ENCODE measurements around the gene CARMIL3. TPM values are rescaled to one million over a fixed set of nuclear protein-coding genes. Genes with fewer than 3 reads are reported as not detected.

The CARMIL3 gene
- total RNA-seq, 1 donor from 2014 or later = 0.19 TPM

DNA sequence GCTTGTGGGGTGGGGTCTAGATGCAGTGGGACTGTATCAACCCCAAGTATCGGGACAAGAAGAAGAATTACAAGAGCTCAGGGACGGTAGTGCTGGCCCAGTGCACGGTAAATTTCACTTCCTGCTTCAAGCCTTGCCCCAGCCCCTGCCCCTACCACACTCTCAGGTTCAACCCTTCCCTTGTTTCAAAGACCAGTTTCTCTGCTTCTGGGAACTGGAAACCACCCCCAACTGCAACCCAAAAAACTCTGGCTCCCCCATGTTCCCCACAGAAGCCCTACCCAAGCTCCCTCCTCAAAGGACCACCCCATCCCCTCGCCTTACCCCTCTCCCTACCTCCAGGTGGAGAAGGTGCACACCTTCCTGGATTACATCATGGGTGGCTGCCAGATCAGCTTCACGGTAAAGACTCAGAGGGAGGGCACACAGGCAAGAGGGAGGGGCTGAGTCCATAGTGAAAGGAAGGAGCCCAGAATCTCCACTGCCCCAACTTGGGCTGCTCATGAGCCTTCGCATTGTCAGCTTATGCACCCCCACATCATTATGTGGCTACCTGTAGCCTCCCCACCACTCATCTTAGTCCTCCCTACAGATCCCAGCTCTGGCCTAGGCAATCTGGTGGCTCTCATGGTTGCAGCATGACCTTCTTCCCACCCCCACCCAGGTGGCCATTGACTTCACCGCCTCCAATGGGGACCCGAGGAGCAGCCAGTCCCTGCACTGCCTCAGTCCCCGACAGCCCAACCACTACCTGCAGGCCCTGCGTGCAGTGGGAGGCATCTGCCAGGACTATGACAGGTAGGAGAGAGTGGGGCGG, 23.9 kb downstream of the CARMIL3 start:
- DNase-seq (ENCODE audit: low read depth) = no peak

DNA sequence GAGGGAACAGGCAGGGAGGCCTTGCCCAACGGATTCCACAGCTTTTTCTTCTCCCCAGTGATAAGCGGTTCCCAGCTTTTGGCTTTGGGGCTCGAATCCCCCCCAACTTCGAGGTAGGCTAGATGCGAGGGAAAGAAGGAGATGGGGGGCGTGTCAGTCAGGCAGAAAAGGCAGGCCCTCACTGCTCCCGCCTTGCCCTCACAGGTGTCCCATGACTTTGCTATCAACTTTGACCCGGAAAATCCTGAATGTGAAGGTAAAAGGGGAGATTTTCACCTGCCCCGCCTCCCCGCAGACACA, 24.4 kb downstream of the CARMIL3 start:
- no peak for DNase-seq (ENCODE audit: low read depth)

DNA sequence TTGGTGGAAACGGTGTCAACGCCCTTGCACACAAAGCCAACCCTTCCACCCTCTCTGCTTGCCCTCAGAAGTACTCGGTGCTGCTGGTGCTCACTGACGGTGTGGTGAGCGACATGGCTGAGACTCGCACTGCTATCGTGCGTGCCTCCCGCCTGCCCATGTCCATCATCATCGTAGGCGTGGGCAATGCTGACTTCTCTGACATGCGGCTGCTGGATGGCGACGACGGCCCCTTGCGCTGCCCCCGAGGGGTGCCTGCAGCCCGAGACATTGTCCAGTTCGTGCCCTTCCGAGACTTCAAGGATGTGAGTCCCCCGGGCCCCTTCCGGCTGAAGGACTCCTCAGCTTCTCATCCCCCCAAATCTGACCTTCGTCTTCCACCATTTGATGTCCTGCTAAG, 25.3 kb downstream of the CARMIL3 start:
- DNase-seq (ENCODE audit: low read depth) = no peak

DNA sequence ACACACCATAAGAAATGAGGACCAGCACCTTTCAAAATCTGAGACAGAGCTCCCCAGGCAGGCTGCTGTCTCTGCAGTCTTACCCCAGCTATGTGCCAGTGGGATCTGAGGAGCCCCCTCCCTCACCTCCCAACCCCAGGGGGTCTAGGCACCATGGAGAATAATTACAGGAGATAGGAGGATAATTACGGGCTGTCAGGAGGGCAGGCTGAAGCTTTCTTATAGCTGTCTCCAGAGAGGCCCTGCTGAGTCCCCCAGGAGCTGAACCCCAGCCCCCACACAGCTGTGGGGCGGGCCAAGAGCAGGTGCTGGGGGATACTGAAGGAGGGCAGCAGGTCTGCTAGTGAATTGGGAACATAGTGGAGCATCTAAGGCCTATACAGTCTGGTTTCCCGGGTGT, 26.3 kb downstream of the CARMIL3 start:
- DNase-seq (ENCODE audit: low read depth) = no peak

DNA sequence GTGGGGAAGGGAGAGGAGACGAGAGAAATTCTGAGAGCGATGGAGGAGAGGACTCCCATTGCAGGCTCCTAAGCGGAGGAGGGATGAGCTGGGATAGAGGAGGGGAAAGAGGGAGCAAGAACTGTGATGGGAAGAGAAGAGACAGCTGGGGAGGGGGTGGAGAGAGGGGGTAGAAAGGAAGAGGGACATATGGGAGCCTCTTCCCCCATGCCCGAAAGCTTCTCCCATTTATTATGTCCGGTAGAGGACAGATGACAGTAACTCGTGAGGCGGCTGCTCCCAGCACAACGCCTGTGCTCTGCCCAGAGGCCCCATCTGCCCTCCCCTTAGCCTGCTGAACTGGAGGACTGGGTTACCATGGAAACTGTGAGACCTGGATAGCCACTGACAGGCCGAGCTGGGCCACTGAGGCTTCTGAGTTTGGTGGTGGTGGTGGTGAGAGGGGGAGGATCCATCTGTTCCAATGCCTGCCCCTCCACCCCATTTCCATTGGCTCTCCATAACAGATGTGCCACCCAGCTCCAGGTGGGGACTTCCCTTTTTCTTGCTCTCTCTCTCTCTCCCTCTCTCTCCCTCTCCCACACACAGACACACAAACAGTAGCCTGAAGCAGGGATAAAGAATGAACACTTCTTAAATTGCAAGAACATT, 27.8 kb downstream of the CARMIL3 start:
- DNase-seq (ENCODE audit: low read depth) = no peak

DNA sequence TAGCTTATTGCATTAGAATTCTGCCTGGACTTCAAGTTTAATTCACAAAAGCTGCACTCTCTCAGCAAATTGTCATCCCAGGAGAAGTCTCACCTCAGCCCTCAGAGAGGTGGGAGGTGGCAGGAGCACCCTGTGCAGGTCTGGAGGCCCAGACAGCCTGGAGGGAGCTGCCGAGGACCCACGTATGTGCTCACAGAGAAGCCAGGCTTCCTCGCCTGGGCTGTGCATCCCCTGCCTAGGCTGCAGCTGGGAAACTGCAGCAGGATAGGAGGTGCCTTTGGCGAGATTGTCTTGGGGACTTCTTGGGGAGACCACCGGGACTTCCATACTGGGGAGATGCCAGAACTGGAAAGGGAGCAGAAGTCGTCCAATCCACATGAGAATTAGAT, 28.3 kb downstream of the CARMIL3 start:
- no peak for DNase-seq (ENCODE audit: low read depth)

DNA sequence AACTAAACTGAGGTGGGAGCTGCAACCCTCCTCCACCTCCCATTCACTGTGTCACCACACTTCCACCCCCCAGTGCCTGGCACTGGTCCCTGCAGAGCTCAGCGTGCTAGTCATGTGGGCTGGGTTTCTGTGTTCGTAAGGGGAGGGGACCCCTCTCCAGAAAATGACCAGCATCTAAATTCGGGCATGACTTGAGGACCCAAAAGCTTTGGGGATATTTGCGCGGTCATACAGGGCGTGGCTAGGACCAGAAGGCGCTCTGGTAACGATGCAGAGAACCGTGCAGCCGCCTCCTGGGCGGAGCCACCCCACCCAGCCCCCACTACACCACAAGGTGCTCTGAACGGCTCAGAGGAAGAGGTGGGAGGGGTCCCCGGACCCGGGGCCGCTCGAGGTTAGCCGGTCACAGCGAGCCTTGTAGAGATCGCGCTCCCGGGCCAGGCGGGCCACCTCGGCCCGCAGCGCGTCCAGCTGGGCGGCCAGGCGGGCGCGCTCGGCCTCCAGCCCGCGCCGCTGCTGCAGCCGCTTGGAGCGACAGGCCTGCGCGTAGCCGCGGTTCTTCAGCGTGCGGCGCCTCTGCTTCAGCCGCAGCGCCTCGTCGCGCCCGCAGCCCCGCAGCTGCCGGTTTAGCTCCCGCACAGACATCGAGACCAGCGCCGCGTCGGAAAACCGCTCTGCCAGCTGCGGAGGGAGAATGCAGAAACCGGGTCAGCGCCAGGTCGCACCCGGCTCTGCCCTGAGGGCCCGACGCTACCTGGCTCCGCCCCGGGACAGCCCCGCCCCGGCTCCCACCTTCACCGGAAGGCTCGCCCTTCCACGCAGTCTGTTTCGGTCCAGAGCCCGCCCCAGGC, 29.3 kb downstream of the CARMIL3 start:
- DNase-seq (ENCODE audit: low read depth) = peak; percentile 21

DNA sequence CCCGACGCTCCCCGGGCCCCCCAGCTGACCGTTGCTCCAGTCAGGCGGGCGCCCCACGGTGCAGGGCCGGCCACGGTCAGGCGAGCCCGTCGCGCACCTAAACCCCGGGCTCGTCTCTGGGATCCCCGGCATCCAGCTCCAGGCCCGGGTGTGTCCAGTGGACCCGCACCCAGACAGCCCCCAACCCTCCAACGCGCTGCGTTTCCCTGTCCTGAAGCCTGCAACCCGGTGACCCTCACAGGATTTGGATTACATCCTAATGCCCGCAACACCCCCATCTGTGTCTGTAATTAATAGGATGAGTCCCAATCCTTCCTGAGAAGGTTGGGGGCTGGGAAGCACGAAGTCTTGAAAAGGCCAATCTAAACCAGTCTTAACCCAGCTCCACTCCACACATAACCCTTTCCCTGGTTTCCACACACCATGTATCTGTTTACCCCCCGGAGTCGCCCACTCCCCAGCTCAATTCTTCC, 30.0 kb downstream of the CARMIL3 start:
- no peak for DNase-seq (ENCODE audit: low read depth)

DNA sequence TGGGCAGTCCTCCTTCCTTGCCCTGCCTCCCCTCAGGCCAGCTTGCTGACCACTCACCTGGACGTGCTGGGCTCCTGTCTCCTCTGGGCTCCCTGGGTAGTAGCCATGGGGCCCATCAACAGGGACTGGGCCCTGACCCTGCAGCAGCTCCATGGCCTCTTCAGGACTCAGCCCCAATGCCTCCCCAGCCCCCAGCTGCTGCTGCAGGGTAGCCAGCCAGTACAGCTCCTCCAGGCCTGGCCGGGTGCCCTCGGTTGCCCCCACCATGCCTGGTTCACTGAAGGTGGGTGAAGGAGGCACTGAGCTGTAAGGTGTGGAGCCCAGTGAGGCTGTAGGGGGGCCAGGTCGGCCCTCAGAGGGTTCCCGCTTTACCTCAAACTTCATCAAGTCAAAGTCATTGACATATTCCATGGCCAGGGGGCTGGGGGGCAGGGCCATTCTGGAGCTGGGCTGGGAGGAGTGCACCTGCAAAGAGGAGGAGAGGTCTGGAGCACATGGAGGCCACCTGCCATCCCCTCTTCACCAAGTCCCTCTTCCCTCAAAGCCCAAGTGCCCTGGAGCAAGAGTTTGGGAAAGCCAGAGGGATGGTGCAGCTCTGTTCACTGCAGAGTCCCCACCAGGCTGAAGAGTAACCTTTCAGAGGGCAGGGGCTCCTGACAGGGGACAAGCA, 30.7 kb downstream of the CARMIL3 start:
- DNase-seq (ENCODE audit: low read depth) = no peak

DNA sequence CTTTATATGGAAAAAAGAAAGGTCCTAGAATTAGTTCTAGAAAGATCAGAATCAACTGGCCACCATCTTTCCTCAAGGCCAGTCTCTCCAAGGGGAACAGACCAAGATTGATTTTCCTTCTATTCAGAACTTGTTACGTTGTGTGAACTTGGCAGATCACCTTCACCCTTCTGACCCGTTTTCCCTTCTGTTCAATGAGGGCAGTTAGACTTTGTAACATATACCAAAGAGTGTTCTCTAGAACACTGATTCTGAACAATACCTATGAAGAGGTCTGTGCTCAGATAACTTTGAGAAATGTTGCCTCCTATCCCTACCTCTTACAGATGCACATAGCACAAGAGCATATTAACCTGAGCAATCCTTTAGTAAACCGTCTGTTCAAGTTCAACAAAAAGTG, 31.7 kb downstream of the CARMIL3 start:
- DNase-seq (ENCODE audit: low read depth) = no peak

DNA sequence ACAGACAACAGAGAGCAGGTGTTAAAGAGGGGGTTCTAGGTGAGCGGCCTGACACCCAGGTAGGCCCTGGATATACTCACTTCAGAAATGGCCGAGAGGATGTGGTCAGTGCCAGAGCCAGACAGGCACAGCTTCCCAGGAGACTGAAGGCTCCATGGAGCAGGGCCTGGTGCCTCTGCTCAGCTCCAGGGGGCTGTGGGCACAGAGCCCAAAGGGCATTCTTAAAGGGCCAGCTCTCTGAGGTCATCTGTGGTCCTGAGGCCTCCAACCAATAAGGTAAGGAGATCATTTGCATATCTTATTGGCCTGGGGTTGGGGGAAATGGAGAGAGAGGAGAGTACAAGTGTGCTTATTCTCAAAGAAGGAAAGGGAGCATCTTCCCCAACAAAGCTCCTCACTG, 32.6 kb downstream of the CARMIL3 start:
- DNase-seq (ENCODE audit: low read depth) = no peak

DNA sequence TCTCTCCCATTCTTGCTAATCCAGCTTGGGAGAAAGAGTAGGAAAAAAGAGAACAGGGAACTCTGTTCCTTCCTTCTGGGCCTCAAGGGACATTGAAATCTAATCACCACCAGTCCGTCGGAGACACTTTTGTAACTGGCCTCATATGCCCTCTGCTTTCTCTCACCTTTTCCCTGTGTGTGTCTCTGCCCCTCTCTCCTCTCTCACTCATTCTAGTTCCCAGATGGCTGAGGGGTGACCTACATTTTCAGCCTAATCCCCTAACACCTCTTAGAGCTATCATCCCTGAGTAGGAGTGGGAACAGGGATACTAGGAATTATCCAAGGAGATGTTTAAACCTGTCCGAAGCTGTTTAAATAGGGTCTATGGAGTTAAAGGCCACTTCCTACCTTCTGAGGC, 33.4 kb downstream of the CARMIL3 start:
- no peak for DNase-seq (ENCODE audit: low read depth)

DNA sequence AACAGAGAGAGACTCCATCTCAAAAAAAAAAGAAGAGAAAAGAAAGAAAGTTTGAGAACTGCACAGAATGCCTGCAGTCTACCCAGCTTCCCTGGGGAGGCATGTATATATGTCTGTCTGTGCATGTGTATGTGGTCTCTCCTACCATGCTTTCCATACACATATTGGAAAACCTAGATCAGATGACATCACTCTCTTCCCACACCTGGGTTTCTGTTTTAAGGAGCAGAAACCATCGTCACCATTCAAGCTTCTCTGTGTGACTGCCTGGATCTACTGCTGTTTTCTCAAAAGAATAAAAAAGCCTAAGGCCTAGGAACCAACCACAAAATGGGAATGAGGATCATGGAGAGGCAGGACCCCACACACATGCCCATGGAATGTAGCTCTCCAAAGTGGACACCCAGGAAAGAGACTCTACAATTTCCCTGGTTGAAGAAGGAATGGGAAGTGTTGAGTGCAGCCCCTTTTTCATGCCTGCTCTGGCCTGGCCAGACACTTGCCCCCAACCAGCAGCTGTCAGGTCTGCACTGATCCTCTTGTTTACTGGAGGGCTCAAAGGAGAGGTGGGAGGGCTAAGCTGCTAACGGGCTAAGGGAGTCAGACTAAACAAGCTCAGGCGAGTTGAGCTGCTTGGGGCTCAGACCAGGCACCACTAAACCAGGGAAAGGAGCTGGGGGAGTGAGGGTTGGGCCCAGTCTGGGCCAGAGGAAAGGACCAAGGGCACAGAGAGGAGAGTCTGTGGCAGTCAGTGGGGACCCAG, 34.6 kb downstream of the CARMIL3 start:
- no peak for DNase-seq (ENCODE audit: low read depth)

DNA sequence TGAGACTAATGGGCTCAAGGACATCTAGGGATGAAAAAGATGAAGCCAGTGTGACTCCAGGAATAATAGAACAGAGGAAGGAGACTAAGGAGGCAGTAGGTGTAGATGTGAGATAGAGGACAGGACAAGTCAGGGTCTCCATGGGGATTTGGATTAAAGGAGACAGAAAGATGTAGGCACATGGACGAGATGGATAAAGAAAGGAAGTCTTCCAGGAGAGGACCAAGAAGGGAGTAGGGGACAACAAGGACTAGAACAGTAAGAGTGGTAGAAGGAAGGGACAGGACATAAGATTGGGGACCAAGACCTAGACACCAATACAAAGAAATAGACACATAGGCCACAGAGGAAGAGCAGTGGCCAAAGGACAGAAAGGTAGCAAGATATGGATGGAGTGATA, 35.2 kb downstream of the CARMIL3 start:
- no peak for DNase-seq (ENCODE audit: low read depth)

DNA sequence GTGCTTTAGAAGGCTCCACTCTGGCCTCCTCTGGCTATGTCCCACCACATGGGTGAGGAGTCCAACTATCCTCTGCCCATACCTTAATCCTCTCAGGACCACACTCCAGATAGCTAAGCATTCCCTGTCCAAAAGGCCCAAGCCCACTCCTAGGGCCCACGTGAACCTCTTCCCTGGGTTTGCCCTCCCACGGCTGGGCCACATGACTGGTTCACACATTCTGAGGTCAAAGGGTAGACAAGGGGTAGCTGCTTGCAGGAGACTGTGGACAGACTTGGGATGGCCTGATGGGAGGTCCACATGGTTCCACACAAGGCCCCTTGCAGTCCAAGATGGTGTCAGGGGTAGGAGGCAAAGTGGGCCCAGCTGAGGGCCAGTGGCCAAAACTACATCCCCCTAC, 36.3 kb downstream of the CARMIL3 start:
- DNase-seq (ENCODE audit: low read depth) = no peak

DNA sequence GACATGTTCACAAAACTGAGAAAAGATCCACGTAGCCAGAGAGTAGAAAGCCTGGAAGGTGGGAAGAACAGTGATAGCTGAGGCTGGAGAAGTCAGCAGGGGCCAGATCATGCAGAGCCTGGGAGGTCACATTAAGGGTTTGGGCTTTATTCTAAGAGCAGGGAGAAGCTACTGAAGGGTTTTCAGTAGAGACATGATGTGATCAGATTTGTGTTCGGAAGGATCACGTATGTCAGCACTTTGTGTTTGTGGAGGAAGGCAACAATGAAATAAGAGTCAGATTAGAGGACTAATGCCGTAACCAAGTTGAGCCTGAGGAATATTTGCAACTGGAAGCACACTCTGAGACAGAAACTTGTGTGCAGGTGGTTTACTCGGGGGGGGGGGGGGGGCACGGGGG, 38.1 kb downstream of the CARMIL3 start:
- DNase-seq (ENCODE audit: low read depth) = no peak

DNA sequence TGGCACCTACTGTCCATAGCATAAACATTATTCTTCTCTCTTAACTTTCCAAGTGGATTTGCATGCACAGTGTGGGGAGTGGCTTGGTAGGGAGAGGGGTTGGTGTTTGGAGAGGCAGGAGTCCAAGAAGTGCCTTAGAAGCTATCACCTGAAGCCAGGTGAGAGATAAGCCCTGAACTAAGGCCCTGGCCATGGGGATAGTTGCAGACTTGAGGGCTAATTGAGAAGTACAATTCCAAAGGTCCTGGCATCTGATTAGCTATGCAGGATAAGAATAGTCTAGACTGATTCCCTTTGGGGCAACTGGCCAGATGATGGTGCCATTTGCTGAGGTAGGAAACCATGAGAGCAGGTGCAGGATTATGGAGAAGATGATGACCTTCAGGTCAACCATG, 40.3 kb downstream of the CARMIL3 start:
- DNase-seq (ENCODE audit: low read depth) = peak; percentile 7

DNA sequence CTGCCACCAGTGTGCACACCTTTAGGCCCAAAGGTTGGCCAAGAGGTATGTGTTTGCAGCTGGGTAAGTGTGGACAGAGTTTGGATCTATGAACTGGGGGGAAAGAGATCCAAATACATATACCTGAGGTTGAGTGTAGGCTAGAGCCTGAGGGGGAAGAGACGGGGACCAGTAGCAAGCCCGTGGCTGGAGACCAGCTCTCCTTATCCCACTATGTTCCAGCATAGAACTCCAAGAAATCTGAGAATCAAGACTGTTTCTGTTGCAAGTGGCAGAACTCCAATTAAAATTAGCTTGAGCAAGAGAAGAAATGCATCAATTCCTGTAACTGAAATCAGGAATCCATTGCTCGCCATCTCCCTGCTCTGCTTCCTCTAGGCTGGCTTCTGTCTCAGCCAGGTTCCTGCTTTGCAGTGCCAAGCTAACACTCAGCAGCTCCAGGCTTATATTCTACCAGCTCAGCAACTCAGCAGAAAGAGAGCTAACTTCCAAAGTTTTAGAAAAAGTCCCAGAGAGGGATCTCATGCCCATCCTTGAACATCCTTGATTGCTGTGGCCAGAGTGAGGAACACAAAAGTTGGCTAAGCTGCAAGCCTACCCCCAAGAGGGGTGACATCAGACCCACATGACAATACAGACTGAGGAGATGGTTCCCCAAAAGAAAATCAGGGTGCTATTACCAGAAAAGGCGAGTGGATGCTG, 40.8 kb downstream of the CARMIL3 start:
- no peak for DNase-seq (ENCODE audit: low read depth)

DNA sequence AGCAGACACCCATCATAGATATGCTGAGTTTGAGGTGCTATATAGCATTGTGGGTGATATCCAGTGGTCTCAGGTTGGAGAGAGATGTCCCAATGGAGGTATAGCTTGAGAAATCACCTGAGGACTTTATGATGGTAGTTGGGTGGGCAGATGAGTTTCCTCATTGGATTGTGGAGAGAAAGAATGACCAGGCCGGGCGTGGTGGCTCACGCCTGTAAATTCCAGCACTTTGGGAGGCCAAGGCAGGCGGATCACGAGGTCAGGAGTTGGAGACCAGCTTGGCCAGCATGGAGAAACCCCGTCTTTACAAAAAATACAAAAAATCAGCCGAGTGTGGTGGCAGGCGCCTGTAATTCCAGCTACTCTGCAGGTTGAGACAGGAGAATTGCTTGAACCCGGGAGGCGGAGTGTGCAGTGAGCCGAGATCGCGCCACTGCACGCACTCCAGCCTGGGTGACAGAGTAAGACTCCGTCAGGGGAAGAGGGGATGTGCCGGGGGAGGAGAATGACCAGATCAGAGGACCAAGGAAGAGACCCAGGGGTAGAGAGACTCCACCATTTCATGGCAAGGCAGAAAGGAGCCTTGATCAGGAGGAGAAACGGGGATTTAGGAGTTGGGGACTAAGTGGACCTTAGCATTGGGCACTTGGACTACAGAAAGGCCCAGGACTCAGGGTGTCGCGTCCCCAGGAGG, 41.5 kb downstream of the CARMIL3 start:
- DNase-seq (ENCODE audit: low read depth) = no peak
